HAP-1 (cell line): ENCODE results near the gene PLXDC2.

Experiments
- DNase-seq, 2 experiments: peaks; one replicate each; pipeline ENCODE4 v3.0.0-alpha.2; 2016 to 2020; ENCODE audit warnings: low spot score in 2 of 2
- H3K27me3 ChIP-seq: fragments of 250-450 bp; sonication (Bioruptor Pico); 2 replicates; pipeline ENCODE4 v1.5.1; 2020; ENCODE audit warnings: low read depth, mild to moderate bottlenecking, moderate library complexity
- H3K36me3 ChIP-seq: fragments of 250-450 bp; sonication (Bioruptor Pico); replicated peaks from 2 replicates; pipeline ENCODE4 v1.5.1; 2020; ENCODE audit warnings: mild to moderate bottlenecking
- H3K4me1 ChIP-seq: fragments of 250-450 bp; sonication (Bioruptor Pico); 2 replicates; pipeline ENCODE4 v1.5.1; 2020; ENCODE audit warnings: mild to moderate bottlenecking
- H3K4me3 ChIP-seq: fragments of 250-450 bp; sonication (Bioruptor Pico); 2 replicates; pipeline ENCODE4 v1.5.1; 2020; ENCODE audit warnings: mild to moderate bottlenecking, moderate library complexity
- H3K9me3 ChIP-seq: fragments of 250-450 bp; sonication (Bioruptor Pico); 2 replicates; pipeline ENCODE4 v1.5.1; 2020; ENCODE audit warnings: mild to moderate bottlenecking, moderate library complexity
- in situ Hi-C: fragments of 300-500 bp; cut with MboI; formaldehyde crosslinking; loops from 3 replicates; pipeline ENCODE4 v1.14.3; 2020; ENCODE audit warnings: low sequenced_read_pairs, inconsistent platforms, mixed read lengths

Gene PLXDC2

GRCh38 chr10:19795684-19796083 lies 20.5 kb upstream of the PLXDC2 start:
- no peak for DNase-seq
- in situ Hi-C loops, result no loop called here
- no peaks in the 10 kb centered on the region for H3K36me3 ChIP-seq
- H3K4me3 ChIP-seq, result no peak overlapping the region
- H3K9me3 ChIP-seq, result no peaks in the 10 kb centered on the region
- no peaks in the 10 kb centered on the region for H3K27me3 ChIP-seq
- no peaks in the 10 kb centered on the region for H3K4me1 ChIP-seq

- Histone ChIP-seq H3K36me3 (no peaks in the 10 kb centered on the region), H3K4me3 (no peak overlapping the region), H3K27me3 (no peaks in the 10 kb centered on the region; the same call in 1 of the 2 replicates), H3K9me3 (no peaks in the 10 kb centered on the region), H3K4me1 (no peaks in the 10 kb centered on the region)
- no peak for DNase-seq
- in situ Hi-C loops, result loop anchor here (25.0 kb wide), 1 partner anchor 1062 kb away; no protein-coding TSS in a partner anchor
Measured at GRCh38 chr10:19800161-19800560, 16.1 kb upstream of the PLXDC2 start.

GRCh38 chr10:19801369-19801768 lies 14.9 kb upstream of the PLXDC2 start:
- no peak for DNase-seq
- no peaks in the 10 kb centered on the region for H3K9me3 ChIP-seq
- no peaks in the 10 kb centered on the region for H3K4me1 ChIP-seq
- no peaks in the 10 kb centered on the region; the same call in 1 of the 2 replicates for H3K27me3 ChIP-seq
- H3K36me3 ChIP-seq, result no peaks in the 10 kb centered on the region
- in situ Hi-C loops, result loop anchor here (25.0 kb wide), 1 partner anchor 1061 kb away; no protein-coding TSS in a partner anchor
- no peak overlapping the region for H3K4me3 ChIP-seq

- Histone ChIP-seq H3K36me3 (no peaks in the 10 kb centered on the region), H3K27me3 (no peaks in the 10 kb centered on the region; the same call in 1 of the 2 replicates), H3K4me1 (no peaks in the 10 kb centered on the region), H3K4me3 (no peak overlapping the region), H3K9me3 (no peaks in the 10 kb centered on the region)
- no peak for DNase-seq
- in situ Hi-C loops, result loop anchor here (25.0 kb wide), 1 partner anchor 1059 kb away; no protein-coding TSS in a partner anchor
Measured at GRCh38 chr10:19803676-19804075, 12.6 kb upstream of the PLXDC2 start.

- no peak for DNase-seq
- Histone ChIP-seq H3K27me3 (no peaks in the 10 kb centered on the region), H3K4me3 (no peak overlapping the region), H3K9me3 (no peaks in the 10 kb centered on the region), H3K4me1 (no peaks in the 10 kb centered on the region; the same call in 1 of the 2 replicates), H3K36me3 (no peaks in the 10 kb centered on the region)
- in situ Hi-C loops, result loop anchor here (25.0 kb wide), 1 partner anchor 1053 kb away; no protein-coding TSS in a partner anchor
Measured at GRCh38 chr10:19809481-19809880, 6.8 kb upstream of the PLXDC2 start.

- Histone ChIP-seq H3K9me3 (no peaks in the 10 kb centered on the region), H3K4me3 (no peak overlapping the region), H3K36me3 (no peaks in the 10 kb centered on the region), H3K4me1 (no peaks in the 10 kb centered on the region; the same call in 1 of the 2 replicates), H3K27me3 (no peaks in the 10 kb centered on the region)
- in situ Hi-C loops, result loop anchor here (10.0 to 25.0 kb wide), 2 partner anchors 343 to 1051 kb away; no protein-coding TSS in a partner anchor
- peak in 1 of 2 experiments; percentile 31 for DNase-seq
Measured at GRCh38 chr10:19811540-19811939, 4.7 kb upstream of the PLXDC2 start.

GRCh38 chr10:19812976-19813375 lies 3.3 kb upstream of the PLXDC2 start:
- H3K36me3 ChIP-seq, result no peaks in the 10 kb centered on the region
- no peak overlapping the region for H3K4me3 ChIP-seq
- no peaks in the 10 kb centered on the region for H3K27me3 ChIP-seq
- DNase-seq, result no peak
- H3K4me1 ChIP-seq, result no peaks in the 10 kb centered on the region; the same call in 1 of the 2 replicates
- in situ Hi-C loops, result loop anchor here (10.0 to 25.0 kb wide), 2 partner anchors 342 to 1049 kb away; no protein-coding TSS in a partner anchor
- H3K9me3 ChIP-seq, result no peaks in the 10 kb centered on the region

- H3K9me3 ChIP-seq, result no peaks in the 10 kb centered on the region
- H3K36me3 ChIP-seq, result no peaks in the 10 kb centered on the region
- H3K27me3 ChIP-seq, result no peaks in the 10 kb centered on the region
- peaks cover 13% of the 10 kb centered on the region for H3K4me1 ChIP-seq
- peak in 1 of 2 experiments; percentile 58 for DNase-seq
- in situ Hi-C loops, result loop anchor here (10.0 to 25.0 kb wide), 2 partner anchors 340 to 1047 kb away; no protein-coding TSS in a partner anchor
- peak overlapping the region; percentile 58 for H3K4me3 ChIP-seq
Measured at GRCh38 chr10:19815036-19815730, 1.0 kb upstream of the PLXDC2 start.

- in situ Hi-C loops, result loop anchor here (10.0 to 25.0 kb wide), 2 partner anchors 339 to 1046 kb away; no protein-coding TSS in a partner anchor
- DNase-seq, result peak; percentile 74 to 90
- H3K9me3 ChIP-seq, result no peaks in the 10 kb centered on the region
- peaks cover 13% of the 10 kb centered on the region for H3K4me1 ChIP-seq
- no peaks in the 10 kb centered on the region for H3K36me3 ChIP-seq
- no peaks in the 10 kb centered on the region for H3K27me3 ChIP-seq
- peak overlapping the region; percentile 58 for H3K4me3 ChIP-seq
Measured at GRCh38 chr10:19815731-19816410, 361 bp upstream of the PLXDC2 start.

- Histone ChIP-seq H3K4me3 (peak overlapping the region; percentile 58), H3K27me3 (no peaks in the 10 kb centered on the region), H3K9me3 (no peaks in the 10 kb centered on the region), H3K36me3 (no peaks in the 10 kb centered on the region), H3K4me1 (peaks cover 13% of the 10 kb centered on the region)
- in situ Hi-C loops, result loop anchor here (10.0 to 25.0 kb wide), 2 partner anchors 337 to 1045 kb away; no protein-coding TSS in a partner anchor
- peak in 1 of 2 experiments; percentile 52 for DNase-seq
Measured at GRCh38 chr10:19817231-19817933, 1.1 kb downstream of the PLXDC2 start.

- DNase-seq, result no peak
- Histone ChIP-seq H3K27me3 (no peaks in the 10 kb centered on the region), H3K4me3 (peak overlapping the region; percentile 58), H3K4me1 (peaks cover 13% of the 10 kb centered on the region), H3K9me3 (no peaks in the 10 kb centered on the region), H3K36me3 (no peaks in the 10 kb centered on the region)
- in situ Hi-C loops, result loop anchor here (10.0 to 25.0 kb wide), 2 partner anchors 336 to 1043 kb away; no protein-coding TSS in a partner anchor
Measured at GRCh38 chr10:19818876-19819275, 2.6 kb downstream of the PLXDC2 start.

- H3K9me3 ChIP-seq, result no peaks in the 10 kb centered on the region
- no peaks in the 10 kb centered on the region for H3K27me3 ChIP-seq
- no peak overlapping the region for H3K4me3 ChIP-seq
- no peaks in the 10 kb centered on the region for H3K36me3 ChIP-seq
- peaks cover 18% of the 10 kb centered on the region for H3K4me1 ChIP-seq
- DNase-seq, result peak; percentile 51 to 63
- in situ Hi-C loops, result loop anchor here (10.0 to 25.0 kb wide), 2 partner anchors 335 to 1043 kb away; no protein-coding TSS in a partner anchor
Measured at GRCh38 chr10:19819419-19820033, 3.3 kb downstream of the PLXDC2 start.
